ENCODE measurements around the gene DONSON. TPM values are rescaled to one million over a fixed set of nuclear protein-coding genes. Genes with fewer than 3 reads are reported as not detected.

The DONSON gene
- total RNA-seq, 1 donor from 2014 or later, result 38.7 TPM

GRCh38 chr21:33544451-33545195 lies 43.9 kb downstream of the DONSON start:
- intact Hi-C loops (cut with micrococcal nuclease), result loop anchor here (2.0 to 5.0 kb wide), 2 partner anchors 20 to 932 kb away; partner anchors contain the start of gene CFAP298
- Mint-ChIP-seq H3K27ac (peak overlapping the region; percentile 99), H3K4me1 (ENCODE audit: low read depth) (peaks cover 43% of the 10 kb centered on the region), H3K9me3 (no peaks in the 10 kb centered on the region), H3K4me3 (peak overlapping the region; percentile 93), H3K36me3 (ENCODE audit: low read depth) (peaks cover 34% of the 10 kb centered on the region), H3K27me3 (ENCODE audit: insufficient read depth) (no peaks in the 10 kb centered on the region)
- no peak for DNase-seq (ENCODE audit: low spot score)

- no peaks in the 10 kb centered on the region for H3K27me3 Mint-ChIP-seq (ENCODE audit: insufficient read depth)
- peak overlapping the region; percentile 93 for H3K4me3 Mint-ChIP-seq
- intact Hi-C loops (cut with micrococcal nuclease), result loop anchor here (2.0 to 5.0 kb wide), 6 partner anchors 21 to 1265 kb away; partner anchors contain the start of genes CFAP298 and MIS18A
- H3K9me3 Mint-ChIP-seq, result no peaks in the 10 kb centered on the region
- H3K4me1 Mint-ChIP-seq (ENCODE audit: low read depth), result peaks cover 43% of the 10 kb centered on the region
- peaks cover 34% of the 10 kb centered on the region for H3K36me3 Mint-ChIP-seq (ENCODE audit: low read depth)
- peak; percentile 70 for DNase-seq (ENCODE audit: low spot score)
- H3K27ac Mint-ChIP-seq, result peak overlapping the region; percentile 99
Observed at GRCh38 chr21:33543505-33544129, 44.9 kb downstream of the DONSON start.

- intact Hi-C loops (cut with micrococcal nuclease), result loop anchor here (1.0 to 5.0 kb wide), 10 partner anchors 45 to 1264 kb away; partner anchors contain the start of genes CFAP298, CRYZL1, DNAJC28 and DONSON
- Mint-ChIP-seq H3K27ac (peak within 1 kb of the TSS; percentile 99), H3K4me1 (ENCODE audit: low read depth) (peaks cover 43% of the 10 kb centered on the region), H3K36me3 (ENCODE audit: low read depth) (peaks cover 32% of the 10 kb centered on the region), H3K9me3 (no peaks in the 10 kb centered on the region), H3K27me3 (ENCODE audit: insufficient read depth) (no peaks in the 10 kb centered on the region), H3K4me3 (peak within 1 kb of the TSS; percentile 93)
- peak; percentile 98 for DNase-seq (ENCODE audit: low spot score)
Observed at GRCh38 chr21:33542640-33543504, 45.6 kb downstream of the DONSON start, which contains the start of gene SON. Gene SON, plus strand, starts transcription at chr21:33543038. Its CDS starts 55 bp downstream, at chr21:33543093.

GRCh38 chr21:33541756-33542639 lies 46.5 kb downstream of the DONSON start, which contains the start of gene GART:
Gene GART, minus strand, starts transcription at chr21:33542117. Its CDS starts 2,802 bp downstream, at chr21:33539315.
- peaks cover 40% of the 10 kb centered on the region for H3K36me3 Mint-ChIP-seq (ENCODE audit: low read depth)
- H3K27ac Mint-ChIP-seq, result peak within 1 kb of the TSS; percentile 99
- intact Hi-C loops (cut with micrococcal nuclease), result loop anchor here (1.0 to 5.0 kb wide), 10 partner anchors 46 to 1263 kb away; partner anchors contain the start of genes CFAP298, CRYZL1, DNAJC28 and DONSON
- H3K9me3 Mint-ChIP-seq, result peaks cover 5% of the 10 kb centered on the region
- DNase-seq (ENCODE audit: low spot score), result peak; percentile 80
- peak within 1 kb of the TSS; percentile 93 for H3K4me3 Mint-ChIP-seq
- H3K27me3 Mint-ChIP-seq (ENCODE audit: insufficient read depth), result no peaks in the 10 kb centered on the region
- peaks cover 50% of the 10 kb centered on the region for H3K4me1 Mint-ChIP-seq (ENCODE audit: low read depth)

GRCh38 chr21:33541105-33541711 lies 47.3 kb downstream of the DONSON start:
- Mint-ChIP-seq H3K27me3 (ENCODE audit: insufficient read depth) (no peaks in the 10 kb centered on the region), H3K4me1 (ENCODE audit: low read depth) (peaks cover 52% of the 10 kb centered on the region), H3K27ac (peak overlapping the region; percentile 99), H3K4me3 (peak overlapping the region; percentile 93), H3K36me3 (ENCODE audit: low read depth) (peaks cover 46% of the 10 kb centered on the region), H3K9me3 (peaks cover 5% of the 10 kb centered on the region)
- intact Hi-C loops (cut with micrococcal nuclease), result loop anchor here (5.0 kb wide), 1 partner anchor 929 kb away; the partner anchor contains the start of gene CFAP298
- DNase-seq (ENCODE audit: low spot score), result no peak

GRCh38 chr21:33540711-33541104 lies 47.8 kb downstream of the DONSON start:
- Mint-ChIP-seq H3K27me3 (ENCODE audit: insufficient read depth) (no peaks in the 10 kb centered on the region), H3K4me3 (peak overlapping the region; percentile 93), H3K9me3 (peaks cover 5% of the 10 kb centered on the region), H3K27ac (peak overlapping the region; percentile 85), H3K36me3 (ENCODE audit: low read depth) (peaks cover 41% of the 10 kb centered on the region), H3K4me1 (ENCODE audit: low read depth) (peaks cover 47% of the 10 kb centered on the region)
- intact Hi-C loops (cut with micrococcal nuclease), result loop anchor here (5.0 kb wide), 1 partner anchor 928 kb away; the partner anchor contains the start of gene CFAP298
- DNase-seq (ENCODE audit: low spot score), result no peak

GRCh38 chr21:33539616-33540015 lies 48.9 kb downstream of the DONSON start:
- no peak overlapping the region for H3K4me3 Mint-ChIP-seq
- DNase-seq (ENCODE audit: low spot score), result no peak
- peaks cover 41% of the 10 kb centered on the region for H3K36me3 Mint-ChIP-seq (ENCODE audit: low read depth)
- no peak overlapping the region for H3K27ac Mint-ChIP-seq
- intact Hi-C loops (cut with micrococcal nuclease), result loop anchor here (5.0 kb wide), 1 partner anchor 927 kb away; the partner anchor contains the start of gene CFAP298
- no peaks in the 10 kb centered on the region for H3K27me3 Mint-ChIP-seq (ENCODE audit: insufficient read depth)
- H3K9me3 Mint-ChIP-seq, result peaks cover 5% of the 10 kb centered on the region
- H3K4me1 Mint-ChIP-seq (ENCODE audit: low read depth), result peaks cover 36% of the 10 kb centered on the region

GRCh38 chr21:33537212-33537611 lies 51.3 kb downstream of the DONSON start:
- peaks cover 42% of the 10 kb centered on the region for H3K36me3 Mint-ChIP-seq (ENCODE audit: low read depth)
- intact Hi-C loops (cut with micrococcal nuclease), result no loop called here
- H3K27ac Mint-ChIP-seq, result peak overlapping the region; percentile 26
- no peaks in the 10 kb centered on the region for H3K27me3 Mint-ChIP-seq (ENCODE audit: insufficient read depth)
- no peak for DNase-seq (ENCODE audit: low spot score)
- H3K4me3 Mint-ChIP-seq, result peak overlapping the region; percentile 29
- peaks cover 5% of the 10 kb centered on the region for H3K9me3 Mint-ChIP-seq
- H3K4me1 Mint-ChIP-seq (ENCODE audit: low read depth), result peaks cover 25% of the 10 kb centered on the region

GRCh38 chr21:33531007-33531406 lies 57.5 kb downstream of the DONSON start:
- Mint-ChIP-seq H3K27me3 (ENCODE audit: insufficient read depth) (no peaks in the 10 kb centered on the region), H3K9me3 (no peaks in the 10 kb centered on the region), H3K4me1 (ENCODE audit: low read depth) (no peaks in the 10 kb centered on the region), H3K36me3 (ENCODE audit: low read depth) (peaks cover 58% of the 10 kb centered on the region), H3K27ac (no peak overlapping the region), H3K4me3 (no peak overlapping the region)
- intact Hi-C loops (cut with micrococcal nuclease), result no loop called here
- DNase-seq (ENCODE audit: low spot score), result no peak
